ENCODE measurements around the gene DIS3L2. TPM values are rescaled to one million over a fixed set of nuclear protein-coding genes. Genes with fewer than 3 reads are reported as not detected.
"Not testable (repeated sequence)": the region's sequence is repeated elsewhere in the genome, so short reads cannot be mapped to it uniquely, and the experiment has no call there.

The DIS3L2 gene
- total RNA-seq, 2 experiments from 2014 or later: 20.2 to 20.6 TPM

DNA sequence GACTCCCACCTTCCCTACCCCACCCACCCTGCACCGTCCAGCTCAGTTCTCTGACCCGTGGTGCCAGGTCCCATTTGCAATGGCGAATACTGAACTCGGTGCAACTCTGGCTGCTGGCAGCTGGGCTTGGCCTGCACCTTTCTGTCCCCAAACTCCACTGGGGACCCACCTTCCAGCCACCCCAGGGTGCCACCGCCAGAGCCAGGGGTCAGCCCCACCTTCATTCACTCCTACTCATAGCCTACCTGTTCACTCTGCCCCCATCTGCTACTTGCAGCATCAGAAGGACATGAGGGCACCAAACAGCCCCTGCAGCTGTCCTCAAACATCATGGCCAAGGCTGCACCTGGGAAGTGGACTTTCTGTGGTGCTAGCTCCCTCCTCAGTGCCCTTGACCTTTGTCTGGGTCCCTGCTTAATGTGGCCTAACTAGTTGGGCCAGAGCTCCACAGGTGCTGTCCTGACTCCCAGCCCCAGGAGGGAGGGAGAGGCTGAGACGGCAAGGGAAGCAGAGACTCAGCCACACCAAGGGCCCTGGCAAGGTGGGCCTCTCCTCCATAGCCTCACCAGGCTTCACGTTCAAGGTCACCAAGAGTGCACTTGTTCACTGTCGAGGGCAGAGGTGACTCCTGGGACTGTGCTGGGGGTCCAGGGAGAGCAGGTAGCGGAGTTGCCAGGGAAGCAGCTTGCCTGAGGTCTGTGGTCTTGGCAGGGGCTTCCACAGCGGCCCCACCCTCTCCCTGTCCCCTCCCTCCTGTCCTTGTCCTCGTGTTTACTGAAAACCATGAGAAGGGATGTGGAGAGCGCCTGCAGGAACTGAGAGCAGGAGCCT, 365.0 kb downstream of the DIS3L2 start:
- intact Hi-C loops (cut with micrococcal nuclease; ENCODE audit: unreplicated experiment): loop anchor here (1.0 to 5.0 kb wide), 4 partner anchors 184 to 420 kb away; partner anchors contain the start of genes NPPC and PRSS56
- H3K4me3 ChIP-seq (ENCODE audit: low read depth, low read length, poor library complexity, severe bottlenecking); H3K9me2 ChIP-seq (ENCODE audit: insufficient read depth, low read length); H4K20me1 ChIP-seq (ENCODE audit: insufficient read depth, low read length); H3K79me2 ChIP-seq (ENCODE audit: insufficient read depth, low read depth, low read length); H3K36me3 ChIP-seq (ENCODE audit: insufficient read depth, low read length); H2AFZ ChIP-seq (ENCODE audit: low read length); DNase-seq (ENCODE audit: low spot score); CTCF ChIA-PET (ENCODE audit: unreplicated experiment); H3K27ac ChIP-seq (ENCODE audit: low read depth, low read length, poor library complexity, severe bottlenecking); BruUV-seq (replicated peaks); H3K9me3 ChIP-seq (ENCODE audit: low read length); POLR2A ChIA-PET; H3K4me2 ChIP-seq (ENCODE audit: low read length): not testable (repeated sequence)
- TF ChIP-seq, protein P1, sequence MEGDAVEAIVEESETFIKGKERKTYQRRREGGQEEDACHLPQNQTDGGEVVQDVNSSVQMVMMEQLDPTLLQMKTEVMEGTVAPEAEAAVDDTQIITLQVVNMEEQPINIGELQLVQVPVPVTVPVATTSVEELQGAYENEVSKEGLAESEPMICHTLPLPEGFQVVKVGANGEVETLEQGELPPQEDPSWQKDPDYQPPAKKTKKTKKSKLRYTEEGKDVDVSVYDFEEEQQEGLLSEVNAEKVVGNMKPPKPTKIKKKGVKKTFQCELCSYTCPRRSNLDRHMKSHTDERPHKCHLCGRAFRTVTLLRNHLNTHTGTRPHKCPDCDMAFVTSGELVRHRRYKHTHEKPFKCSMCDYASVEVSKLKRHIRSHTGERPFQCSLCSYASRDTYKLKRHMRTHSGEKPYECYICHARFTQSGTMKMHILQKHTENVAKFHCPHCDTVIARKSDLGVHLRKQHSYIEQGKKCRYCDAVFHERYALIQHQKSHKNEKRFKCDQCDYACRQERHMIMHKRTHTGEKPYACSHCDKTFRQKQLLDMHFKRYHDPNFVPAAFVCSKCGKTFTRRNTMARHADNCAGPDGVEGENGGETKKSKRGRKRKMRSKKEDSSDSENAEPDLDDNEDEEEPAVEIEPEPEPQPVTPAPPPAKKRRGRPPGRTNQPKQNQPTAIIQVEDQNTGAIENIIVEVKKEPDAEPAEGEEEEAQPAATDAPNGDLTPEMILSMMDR (conservative IDR thresholded peaks at IDR 0.05; ENCODE audit: low read length): peak; percentile 52
- peaks cover 14% of the 10 kb centered on the region for H3K4me1 ChIP-seq (ENCODE audit: insufficient read depth, low read length, poor library complexity, severe bottlenecking)

DNA sequence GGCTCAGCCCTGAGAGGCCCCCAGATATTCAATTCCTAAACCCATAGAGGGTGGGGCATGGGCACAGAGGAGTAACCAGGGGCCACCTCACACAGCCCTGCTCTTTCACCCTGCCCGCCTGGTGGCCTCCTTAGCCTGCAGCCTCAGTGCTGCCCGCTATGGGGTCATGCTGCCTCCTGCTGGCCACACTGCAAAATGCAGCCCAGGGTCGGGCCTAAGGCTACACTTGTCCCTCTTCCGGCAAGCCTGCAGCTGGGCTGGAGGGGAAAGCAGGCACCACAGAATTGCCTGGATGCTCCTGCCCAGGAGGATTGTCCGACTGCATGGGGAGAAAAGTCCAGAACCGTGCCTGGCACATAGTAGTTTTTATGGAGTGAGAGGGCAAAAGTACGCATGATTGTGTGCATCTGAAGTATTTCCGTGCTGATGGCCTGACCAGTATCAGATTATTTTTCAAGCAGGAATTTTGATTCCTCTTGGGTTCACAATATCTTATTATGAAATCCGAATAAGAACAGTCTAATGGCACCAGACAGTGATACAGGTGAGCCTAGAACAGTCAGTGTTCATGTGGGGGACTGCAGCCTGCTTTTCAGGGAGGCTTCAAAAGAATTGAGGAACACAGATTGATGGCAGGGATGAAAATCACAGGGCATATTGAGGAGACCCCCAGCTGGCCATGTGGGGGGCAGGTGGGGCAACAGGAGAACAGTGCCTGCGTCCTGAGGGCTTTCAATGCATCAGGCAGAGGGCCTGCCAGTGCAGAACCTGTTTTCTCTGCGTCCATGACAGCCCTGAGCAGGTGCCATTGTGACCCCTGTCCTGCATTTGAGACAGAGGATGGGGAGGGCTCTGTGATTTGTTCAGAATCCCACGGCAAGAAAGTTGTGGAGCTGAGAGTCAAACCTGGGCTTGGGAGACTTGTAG, 365.9 kb downstream of the DIS3L2 start:
- intact Hi-C loops (cut with micrococcal nuclease; ENCODE audit: unreplicated experiment): loop anchor here (1.0 to 5.0 kb wide), 5 partner anchors 113 to 421 kb away; partner anchors contain the start of genes NPPC and PRSS56
- ChIA-PET POLR2A (interaction anchor here (0.5 kb wide), 1 partner anchor 210 kb away, joined by 3 read pairs; no protein-coding TSS in a partner anchor), CTCF (ENCODE audit: unreplicated experiment) (no interaction called here)
- no peaks in the 10 kb centered on the region for H4K20me1 ChIP-seq (ENCODE audit: insufficient read depth, low read length)
- no TSS peak for BruUV-seq (replicated peaks)
- H3K27ac ChIP-seq (ENCODE audit: low read depth, low read length, poor library complexity, severe bottlenecking): no peak overlapping the region
- H3K4me2 ChIP-seq (ENCODE audit: low read length): no peak overlapping the region
- peak; percentile 67 for DNase-seq (ENCODE audit: low spot score)
- TF ChIP-seq, protein P1 (conservative IDR thresholded peaks at IDR 0.05; ENCODE audit: low read length): peak; percentile 78
- no peak for TF ChIP-seq EZH2phosphoT487 (IDR thresholded peaks at IDR 0.05; ENCODE audit: borderline replicate concordance, low read depth, low read length)
- H3K9me3 ChIP-seq (ENCODE audit: low read length): no peaks in the 10 kb centered on the region
- H3K4me1 ChIP-seq (ENCODE audit: insufficient read depth, low read length, poor library complexity, severe bottlenecking): peaks cover 14% of the 10 kb centered on the region
- no peak overlapping the region for H3K4me3 ChIP-seq (ENCODE audit: low read depth, low read length, poor library complexity, severe bottlenecking)
- no peaks in the 10 kb centered on the region for H3K79me2 ChIP-seq (ENCODE audit: insufficient read depth, low read depth, low read length)
- H3K36me3 ChIP-seq (ENCODE audit: insufficient read depth, low read length): no peaks in the 10 kb centered on the region
- H2AFZ ChIP-seq (ENCODE audit: low read length): no peak overlapping the region; the same call in 1 of the 2 replicates
- no peaks in the 10 kb centered on the region for H3K9me2 ChIP-seq (ENCODE audit: insufficient read depth, low read length)

Measured in OCI-LY7 (cell line).